HEK293 (cell line): ENCODE data around the gene DAO.

Source experiments
- CTCF ChIA-PET: fragments of 350-600 bp; formaldehyde crosslinking; extraction: SDS; loops from one replicate; lab custom pipeline; 2021; ENCODE audit warnings: antibody characterized with exemption; lab: Yijun Ruan, JAX
- POLR2A ChIA-PET: fragments of 300-600 bp; formaldehyde crosslinking; extraction: SDS; loops from one replicate; lab custom pipeline; 2020; ENCODE audit warnings: antibody characterized with exemption, inconsistent platforms; lab: Yijun Ruan, JAX
- H3K27ac ChIP-seq: fragments of 200-500 bp; sonication (Bioruptor generic); 2 replicates; pipeline ENCODE4 v1.5.1; 2014; ENCODE audit warnings: low read depth, low read length, control low read depth, inconsistent platforms; ENCODE audit errors: extremely low read depth
- H3K36me3 ChIP-seq, 2 experiments: fragments of 200-500 bp in 1 of 2; sonication (Bioruptor generic) in 1 of 2; 1 replicate in 1 of 2; 2 replicates in 1 of 2; pipeline ENCODE4 v1.5.1; 2014 to 2017; ENCODE audit warnings: inconsistent platforms in 2 of 2, low read length in 2 of 2; ENCODE audit not compliant: control insufficient read depth in 2 of 2, insufficient read depth in 1 of 2
- H3K4me1 ChIP-seq: fragments of 200-500 bp; sonication (Bioruptor generic); 2 replicates; pipeline ENCODE4 v1.5.1; 2014; ENCODE audit warnings: mild to moderate bottlenecking, low read length, inconsistent platforms; ENCODE audit not compliant: control insufficient read depth, insufficient read depth
- H3K4me3 ChIP-seq: 2 replicates; pipeline ENCODE4 v1.5.1; 2011; ENCODE audit warnings: low read depth, mild to moderate bottlenecking, control low read depth, low read length, moderate library complexity
- H3K9me3 ChIP-seq: fragments of 200-500 bp; sonication (Bioruptor generic); 2 replicates; pipeline ENCODE4 v1.5.1; 2014; ENCODE audit warnings: low read depth, low read length, inconsistent platforms; ENCODE audit not compliant: control insufficient read depth, insufficient read depth
- BCL11B ChIP-seq: fragments of 450-650 bp; formaldehyde crosslinking; IDR thresholded peaks from 2 replicates; pipeline ENCODE4 v1.5.1; 2016; ENCODE audit warnings: low read depth, missing biosample characterization, missing genetic modification characterization
- HOXC10 ChIP-seq: sonication (generic); formaldehyde crosslinking; IDR thresholded peaks from 2 replicates; pipeline ENCODE4 v1.8.1; 2023; ENCODE audit warnings: mild to moderate bottlenecking, missing genetic modification reagents
- SALL2 ChIP-seq: fragments of 450-650 bp; formaldehyde crosslinking; IDR thresholded peaks from 2 replicates; pipeline ENCODE4 v1.5.0; 2017; ENCODE audit warnings: missing biosample characterization, mild to moderate bottlenecking, missing genetic modification characterization, borderline replicate concordance
- ZNF121 ChIP-seq: fragments of 450-650 bp; formaldehyde crosslinking; IDR thresholded peaks from 2 replicates; pipeline ENCODE4 v1.5.1; 2016; ENCODE audit warnings: missing biosample characterization, missing genetic modification characterization
- ZNF133 ChIP-seq: fragments of 450-650 bp; formaldehyde crosslinking; IDR thresholded peaks from 2 replicates; pipeline ENCODE4 v1.5.1; 2016; ENCODE audit warnings: missing biosample characterization, missing genetic modification characterization
- ZNF266 ChIP-seq: fragments of 450-650 bp; formaldehyde crosslinking; IDR thresholded peaks from 2 replicates; pipeline ENCODE4 v1.5.1; 2016; ENCODE audit warnings: missing biosample characterization, missing genetic modification characterization, low read depth
- ZNF341 ChIP-seq: fragments of 450-650 bp; formaldehyde crosslinking; IDR thresholded peaks from 2 replicates; pipeline ENCODE4; 2016; ENCODE audit warnings: low read depth, missing biosample characterization, missing genetic modification characterization
- ZNF37A ChIP-seq: fragments of 450-650 bp; IDR thresholded peaks from 2 replicates; pipeline ENCODE4 v1.5.1; 2018; ENCODE audit warnings: missing biosample characterization, missing genetic modification characterization
- ZNF544 ChIP-seq: fragments of 450-650 bp; formaldehyde crosslinking; IDR thresholded peaks from 2 replicates; pipeline ENCODE4 v1.5.0; 2017; ENCODE audit warnings: missing biosample characterization, missing genetic modification characterization
- TF ChIP-seq, protein P1 (sequence below): fragments of 450-650 bp; formaldehyde crosslinking; IDR thresholded peaks from 2 replicates; pipeline ENCODE4 v1.5.1; 2016; ENCODE audit warnings: missing biosample characterization, missing genetic modification characterization
- TF ChIP-seq, protein P2 (sequence below): fragments of 450-650 bp; formaldehyde crosslinking; IDR thresholded peaks from 2 replicates; pipeline ENCODE4; 2016; ENCODE audit warnings: missing biosample characterization, missing genetic modification characterization
- TF ChIP-seq, protein P3 (sequence below): fragments of 450-650 bp; formaldehyde crosslinking; IDR thresholded peaks from 2 replicates; pipeline ENCODE4 v1.5.1; 2016; ENCODE audit warnings: missing biosample characterization, missing genetic modification characterization
- TF ChIP-seq, protein P4 (sequence below): fragments of 450-650 bp; formaldehyde crosslinking; IDR thresholded peaks from 2 replicates; pipeline ENCODE4 v1.5.1; 2016; ENCODE audit warnings: missing biosample characterization, missing genetic modification characterization

Gene DAO

DNA sequence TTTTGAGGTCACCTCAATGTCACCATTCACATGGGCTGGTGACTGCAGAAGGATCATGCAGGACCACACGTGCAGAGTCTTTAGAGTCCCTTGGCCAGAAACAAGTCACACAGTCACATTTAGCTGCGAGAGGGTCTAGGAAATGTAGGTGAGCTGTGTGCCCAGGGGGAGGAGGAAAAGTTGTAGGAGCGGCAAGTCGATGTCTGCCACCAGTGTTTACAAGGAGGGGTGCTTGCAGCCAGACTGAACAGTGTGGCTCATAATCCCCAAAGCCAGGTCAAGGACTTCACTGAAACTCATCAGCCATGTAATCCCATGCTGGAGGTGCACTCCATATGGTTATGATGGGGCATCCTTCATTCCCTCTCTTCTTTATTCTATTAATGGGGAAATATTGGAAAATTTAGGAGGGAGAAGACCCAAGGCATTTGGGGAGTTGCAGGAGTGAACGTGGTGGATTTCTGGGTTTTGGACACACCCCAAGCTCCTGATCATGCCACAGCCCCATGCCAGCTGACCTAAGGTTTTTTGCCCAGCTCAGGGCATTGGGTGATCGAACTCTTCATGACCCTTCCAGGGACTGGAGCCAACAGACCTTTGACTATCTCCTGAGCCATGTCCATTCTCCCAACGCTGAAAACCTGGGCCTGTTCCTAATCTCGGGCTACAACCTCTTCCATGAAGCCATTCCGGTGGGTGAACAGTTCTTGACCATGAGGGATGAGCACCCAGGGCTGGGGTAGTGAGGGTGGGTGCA, 7.2 kb downstream of the DAO start:
- no peaks in the 10 kb centered on the region for H3K4me1 ChIP-seq
- H3K27ac ChIP-seq = no peak overlapping the region
- H3K4me3 ChIP-seq = no peak overlapping the region
- H3K36me3 ChIP-seq = no peaks in the 10 kb centered on the region
- CTCF ChIA-PET = interaction anchor here (0.7 to 1.1 kb wide), 2 partner anchors 21 to 58 kb away, joined by 3 read pairs; no protein-coding TSS in a partner anchor
- POLR2A ChIA-PET = no interaction called here
- TF ChIP-seq, protein P1, sequence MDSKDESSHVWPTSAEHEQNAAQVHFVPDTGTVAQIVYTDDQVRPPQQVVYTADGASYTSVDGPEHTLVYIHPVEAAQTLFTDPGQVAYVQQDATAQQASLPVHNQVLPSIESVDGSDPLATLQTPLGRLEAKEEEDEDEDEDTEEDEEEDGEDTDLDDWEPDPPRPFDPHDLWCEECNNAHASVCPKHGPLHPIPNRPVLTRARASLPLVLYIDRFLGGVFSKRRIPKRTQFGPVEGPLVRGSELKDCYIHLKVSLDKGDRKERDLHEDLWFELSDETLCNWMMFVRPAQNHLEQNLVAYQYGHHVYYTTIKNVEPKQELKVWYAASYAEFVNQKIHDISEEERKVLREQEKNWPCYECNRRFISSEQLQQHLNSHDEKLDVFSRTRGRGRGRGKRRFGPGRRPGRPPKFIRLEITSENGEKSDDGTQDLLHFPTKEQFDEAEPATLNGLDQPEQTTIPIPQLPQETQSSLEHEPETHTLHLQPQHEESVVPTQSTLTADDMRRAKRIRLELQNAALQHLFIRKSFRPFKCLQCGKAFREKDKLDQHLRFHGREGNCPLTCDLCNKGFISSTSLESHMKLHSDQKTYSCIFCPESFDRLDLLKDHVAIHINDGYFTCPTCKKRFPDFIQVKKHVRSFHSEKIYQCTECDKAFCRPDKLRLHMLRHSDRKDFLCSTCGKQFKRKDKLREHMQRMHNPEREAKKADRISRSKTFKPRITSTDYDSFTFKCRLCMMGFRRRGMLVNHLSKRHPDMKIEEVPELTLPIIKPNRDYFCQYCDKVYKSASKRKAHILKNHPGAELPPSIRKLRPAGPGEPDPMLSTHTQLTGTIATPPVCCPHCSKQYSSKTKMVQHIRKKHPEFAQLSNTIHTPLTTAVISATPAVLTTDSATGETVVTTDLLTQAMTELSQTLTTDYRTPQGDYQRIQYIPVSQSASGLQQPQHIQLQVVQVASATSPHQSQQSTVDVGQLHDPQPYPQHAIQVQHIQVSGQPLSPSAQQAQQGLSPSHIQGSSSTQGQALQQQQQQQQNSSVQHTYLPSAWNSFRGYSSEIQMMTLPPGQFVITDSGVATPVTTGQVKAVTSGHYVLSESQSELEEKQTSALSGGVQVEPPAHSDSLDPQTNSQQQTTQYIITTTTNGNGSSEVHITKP (tag by site-specific recombination) = no peak
- peak; percentile 79 for TF ChIP-seq ZNF341 (tag by site-specific recombination)
- TF ChIP-seq, all 188 proteins: peak for 1
- H3K9me3 ChIP-seq = no peaks in the 10 kb centered on the region

DNA sequence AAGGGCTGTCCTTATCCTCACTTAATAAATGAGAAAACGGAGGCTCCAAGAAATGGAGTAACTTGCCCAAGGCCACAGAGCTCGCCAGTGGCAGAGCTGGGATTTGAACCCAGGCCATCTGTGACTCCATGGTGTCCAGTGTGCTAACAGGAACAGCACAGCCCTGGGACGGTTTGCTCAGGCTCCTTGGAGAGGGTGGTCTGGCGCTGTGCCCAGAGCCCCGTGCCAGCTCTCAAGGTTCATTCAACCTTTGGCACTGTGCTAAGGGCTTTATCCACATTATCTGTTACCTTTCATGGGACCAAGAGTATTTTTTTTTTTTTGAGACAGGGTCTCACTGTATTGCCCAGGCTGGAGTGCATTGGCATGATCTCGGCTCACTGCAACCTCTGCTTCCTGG, 8.1 kb downstream of the DAO start:
- TF ChIP-seq ZNF37A (no peak), ZNF133 (tag by site-specific recombination) (no peak), BCL11B (no peak), ZNF121 (peak; percentile 60; the same call in 1 of the 2 replicates), SALL2 (tag by site-specific recombination) (no peak), ZNF266 (tag by site-specific recombination) (no peak)
- TF ChIP-seq, protein P2, sequence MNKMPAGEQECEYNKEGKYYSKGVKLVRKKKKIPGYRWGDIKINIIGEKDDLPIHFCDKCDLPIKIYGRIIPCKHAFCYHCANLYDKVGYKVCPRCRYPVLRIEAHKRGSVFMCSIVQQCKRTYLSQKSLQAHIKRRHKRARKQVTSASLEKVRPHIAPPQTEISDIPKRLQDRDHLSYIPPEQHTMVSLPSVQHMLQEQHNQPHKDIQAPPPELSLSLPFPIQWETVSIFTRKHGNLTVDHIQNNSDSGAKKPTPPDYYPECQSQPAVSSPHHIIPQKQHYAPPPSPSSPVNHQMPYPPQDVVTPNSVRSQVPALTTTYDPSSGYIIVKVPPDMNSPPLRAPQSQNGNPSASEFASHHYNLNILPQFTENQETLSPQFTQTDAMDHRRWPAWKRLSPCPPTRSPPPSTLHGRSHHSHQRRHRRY = no peak
- TF ChIP-seq, protein P3, sequence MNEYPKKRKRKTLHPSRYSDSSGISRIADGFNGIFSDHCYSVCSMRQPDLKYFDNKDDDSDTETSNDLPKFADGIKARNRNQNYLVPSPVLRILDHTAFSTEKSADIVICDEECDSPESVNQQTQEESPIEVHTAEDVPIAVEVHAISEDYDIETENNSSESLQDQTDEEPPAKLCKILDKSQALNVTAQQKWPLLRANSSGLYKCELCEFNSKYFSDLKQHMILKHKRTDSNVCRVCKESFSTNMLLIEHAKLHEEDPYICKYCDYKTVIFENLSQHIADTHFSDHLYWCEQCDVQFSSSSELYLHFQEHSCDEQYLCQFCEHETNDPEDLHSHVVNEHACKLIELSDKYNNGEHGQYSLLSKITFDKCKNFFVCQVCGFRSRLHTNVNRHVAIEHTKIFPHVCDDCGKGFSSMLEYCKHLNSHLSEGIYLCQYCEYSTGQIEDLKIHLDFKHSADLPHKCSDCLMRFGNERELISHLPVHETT (tag by site-specific recombination) = no peak
- Histone ChIP-seq H3K4me1 (no peaks in the 10 kb centered on the region), H3K27ac (no peak overlapping the region), H3K36me3 (no peaks in the 10 kb centered on the region), H3K9me3 (no peaks in the 10 kb centered on the region), H3K4me3 (no peak overlapping the region)
- POLR2A ChIA-PET = no interaction called here
- CTCF ChIA-PET = interaction anchor here (0.6 kb wide), 1 partner anchor 320 kb away, joined by 6 read pairs; no protein-coding TSS in a partner anchor

DNA sequence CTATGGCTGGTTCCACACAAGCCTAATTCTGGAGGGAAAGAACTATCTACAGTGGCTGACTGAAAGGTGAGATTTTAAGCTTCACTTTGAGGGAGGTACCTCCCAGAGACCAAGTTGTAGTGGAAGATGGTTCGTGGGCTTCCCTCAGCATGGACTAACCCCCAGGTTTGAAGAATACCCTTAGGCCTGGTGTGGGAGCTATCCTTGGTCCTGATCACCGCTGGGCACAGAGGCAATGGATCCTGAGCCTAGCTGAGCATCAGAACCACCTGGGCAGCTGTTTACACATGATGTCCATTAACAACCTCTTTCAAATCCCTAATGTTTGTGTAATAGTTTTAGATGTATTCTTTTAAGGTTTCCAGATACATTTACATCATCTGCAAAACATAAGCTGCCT, 10.3 kb downstream of the DAO start:
- no peak for TF ChIP-seq HOXC10
- TF ChIP-seq, protein P4, sequence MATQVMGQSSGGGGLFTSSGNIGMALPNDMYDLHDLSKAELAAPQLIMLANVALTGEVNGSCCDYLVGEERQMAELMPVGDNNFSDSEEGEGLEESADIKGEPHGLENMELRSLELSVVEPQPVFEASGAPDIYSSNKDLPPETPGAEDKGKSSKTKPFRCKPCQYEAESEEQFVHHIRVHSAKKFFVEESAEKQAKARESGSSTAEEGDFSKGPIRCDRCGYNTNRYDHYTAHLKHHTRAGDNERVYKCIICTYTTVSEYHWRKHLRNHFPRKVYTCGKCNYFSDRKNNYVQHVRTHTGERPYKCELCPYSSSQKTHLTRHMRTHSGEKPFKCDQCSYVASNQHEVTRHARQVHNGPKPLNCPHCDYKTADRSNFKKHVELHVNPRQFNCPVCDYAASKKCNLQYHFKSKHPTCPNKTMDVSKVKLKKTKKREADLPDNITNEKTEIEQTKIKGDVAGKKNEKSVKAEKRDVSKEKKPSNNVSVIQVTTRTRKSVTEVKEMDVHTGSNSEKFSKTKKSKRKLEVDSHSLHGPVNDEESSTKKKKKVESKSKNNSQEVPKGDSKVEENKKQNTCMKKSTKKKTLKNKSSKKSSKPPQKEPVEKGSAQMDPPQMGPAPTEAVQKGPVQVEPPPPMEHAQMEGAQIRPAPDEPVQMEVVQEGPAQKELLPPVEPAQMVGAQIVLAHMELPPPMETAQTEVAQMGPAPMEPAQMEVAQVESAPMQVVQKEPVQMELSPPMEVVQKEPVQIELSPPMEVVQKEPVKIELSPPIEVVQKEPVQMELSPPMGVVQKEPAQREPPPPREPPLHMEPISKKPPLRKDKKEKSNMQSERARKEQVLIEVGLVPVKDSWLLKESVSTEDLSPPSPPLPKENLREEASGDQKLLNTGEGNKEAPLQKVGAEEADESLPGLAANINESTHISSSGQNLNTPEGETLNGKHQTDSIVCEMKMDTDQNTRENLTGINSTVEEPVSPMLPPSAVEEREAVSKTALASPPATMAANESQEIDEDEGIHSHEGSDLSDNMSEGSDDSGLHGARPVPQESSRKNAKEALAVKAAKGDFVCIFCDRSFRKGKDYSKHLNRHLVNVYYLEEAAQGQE (tag by site-specific recombination) = peak; percentile 96
- no peak for TF ChIP-seq ZNF544 (tag by site-specific recombination)
- Histone ChIP-seq H3K27ac (no peak overlapping the region), H3K4me3 (no peak overlapping the region), H3K9me3 (no peaks in the 10 kb centered on the region), H3K4me1 (no peaks in the 10 kb centered on the region), H3K36me3 (no peaks in the 10 kb centered on the region)
- ChIA-PET CTCF (interaction anchor here (0.9 kb wide), 1 partner anchor 23 kb away, joined by 3 read pairs; no protein-coding TSS in a partner anchor), POLR2A (interaction anchor here (0.6 kb wide), 1 partner anchor 419 kb away, joined by 3 read pairs; the partner anchor contains the start of gene FOXN4)
